ENCODE results near the gene KDM2B.

KDM2B gene

GRCh38 chr12:121580959-121581685 is at the start of gene KDM2B:
Gene KDM2B, minus strand, starts transcription at chr12:121581023. Its CDS starts 112 bp downstream, at chr12:121580911.
- in situ Hi-C loops (cut with HindIII; ENCODE audit: low sequenced_read_pairs), result no loop called here
- DNase-seq (ENCODE audit: low read depth, low spot score), result peak; percentile 60
- peak within 1 kb of the TSS; percentile 51 for H3K4me3 ChIP-seq (ENCODE audit: low read depth, low read length)
- TF ChIP-seq CTCF (IDR thresholded peaks at IDR 0.05; ENCODE audit: low read depth, low read length), result no peak

GRCh38 chr12:121628536-121628935 is 47.7 kb upstream of the KDM2B start:
- no peak for TF ChIP-seq CTCF (IDR thresholded peaks at IDR 0.05; ENCODE audit: low read depth, low read length)
- in situ Hi-C loops (cut with HindIII; ENCODE audit: low sequenced_read_pairs), result no loop called here
- DNase-seq (ENCODE audit: low read depth, low spot score), result no peak
- H3K4me3 ChIP-seq (ENCODE audit: low read depth, low read length), result no peak overlapping the region

GRCh38 chr12:121628037-121628436 is 47.2 kb upstream of the KDM2B start:
- in situ Hi-C loops (cut with HindIII; ENCODE audit: low sequenced_read_pairs), result no loop called here
- H3K4me3 ChIP-seq (ENCODE audit: low read depth, low read length), result peak overlapping the region; percentile 51
- TF ChIP-seq CTCF (IDR thresholded peaks at IDR 0.05; ENCODE audit: low read depth, low read length), result no peak
- no peak for DNase-seq (ENCODE audit: low read depth, low spot score)

GRCh38 chr12:121626853-121627640 is 46.2 kb upstream of the KDM2B start:
- peak; percentile 76 for DNase-seq (ENCODE audit: low read depth, low spot score)
- in situ Hi-C loops (cut with HindIII; ENCODE audit: low sequenced_read_pairs), result no loop called here
- peak; percentile 28 for TF ChIP-seq CTCF (IDR thresholded peaks at IDR 0.05; ENCODE audit: low read depth, low read length)
- peak overlapping the region; percentile 51 for H3K4me3 ChIP-seq (ENCODE audit: low read depth, low read length)

GRCh38 chr12:121626087-121626852 is 45.4 kb upstream of the KDM2B start, which contains the start of gene ORAI1:
Gene ORAI1, plus strand, starts transcription at chr12:121626530.
- in situ Hi-C loops (cut with HindIII; ENCODE audit: low sequenced_read_pairs), result no loop called here
- peak within 1 kb of the TSS; percentile 51 for H3K4me3 ChIP-seq (ENCODE audit: low read depth, low read length)
- DNase-seq (ENCODE audit: low read depth, low spot score), result peak; percentile 94
- TF ChIP-seq CTCF (IDR thresholded peaks at IDR 0.05; ENCODE audit: low read depth, low read length), result no peak

GRCh38 chr12:121620333-121620891 is 39.6 kb upstream of the KDM2B start:
- no peak for DNase-seq (ENCODE audit: low read depth, low spot score)
- TF ChIP-seq CTCF (IDR thresholded peaks at IDR 0.05; ENCODE audit: low read depth, low read length), result no peak
- in situ Hi-C loops (cut with HindIII; ENCODE audit: low sequenced_read_pairs), result no loop called here
- no peak overlapping the region for H3K4me3 ChIP-seq (ENCODE audit: low read depth, low read length)

Data from astrocyte of the spinal cord (primary cell).